NB4 (cell line): Measurements from ENCODE around the gene RRP7A.
"Not testable (repeated sequence)": the region's sequence is repeated elsewhere in the genome, so short reads cannot be mapped to it uniquely, and the experiment has no call there.

Experiments used
- CTCF ChIP-seq: IDR thresholded peaks from one replicate; pipeline ENCODE4 v1.5.1; 2012; ENCODE audit warnings: low read depth, low read length
- MYC ChIP-seq: IDR thresholded peaks from 2 replicates; pipeline ENCODE4 v1.6.1; 2011; ENCODE audit warnings: low read depth, low read length
- POLR2A ChIP-seq: IDR thresholded peaks from 2 replicates; pipeline ENCODE4 v1.6.1; 2011; ENCODE audit warnings: mild to moderate bottlenecking; ENCODE audit not compliant: insufficient read length; ENCODE audit errors: extremely low read depth

GRCh38 chr22:42536634-42537033 is 17.0 kb upstream of the RRP7A start:
- not testable (repeated sequence) for TF ChIP-seq CTCF, POLR2A, MYC
